ENCODE measurements around the gene PRR22.
A peak's percentile ranks its signal among the peaks of the same experiment; 100 is the strongest.

Gene PRR22

GRCh38 chr19:5778402-5778801 is 6.1 kb downstream of the PRR22 start:
- no peak for DNase-seq (ENCODE audit: low read depth)
- TF ChIP-seq CTCF (IDR thresholded peaks at IDR 0.05; ENCODE audit: control insufficient read depth, insufficient read depth, low read depth, low read length, missing control alignments): no peak
- no peak overlapping the region for H3K4me3 ChIP-seq (ENCODE audit: control insufficient read depth, low read depth, low read length)

DNA sequence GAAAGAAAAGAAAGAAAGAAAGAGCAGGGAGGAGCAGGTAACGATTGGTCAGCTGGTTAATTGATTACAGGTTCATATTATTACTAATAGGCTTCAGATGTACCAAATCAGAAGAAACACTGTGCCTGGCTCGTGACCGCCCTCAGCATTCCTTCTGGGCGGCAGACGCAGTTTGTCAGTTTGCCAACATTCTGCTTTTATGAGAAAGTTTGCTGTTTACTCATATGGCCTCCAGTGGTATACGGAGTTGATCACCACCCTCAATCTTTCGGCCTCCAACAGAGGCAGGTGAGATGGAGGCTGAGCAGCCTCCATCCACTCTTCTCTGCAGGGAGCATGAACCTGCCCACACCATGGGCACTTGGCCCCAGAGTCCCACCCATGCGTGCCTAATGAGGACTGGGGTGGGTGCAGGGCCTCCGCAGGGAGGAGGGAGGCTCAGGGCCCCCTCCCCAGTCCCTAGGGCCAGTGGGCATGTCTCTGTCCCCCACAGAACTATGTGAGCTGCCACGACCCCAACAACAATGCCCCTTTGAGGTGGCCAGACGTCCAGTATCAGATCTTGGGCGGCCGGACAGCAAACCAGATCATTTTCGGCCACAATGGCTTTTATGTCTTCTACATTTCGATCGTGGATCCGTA is 8.8 kb downstream of the PRR22 start:
- TF ChIP-seq CTCF (IDR thresholded peaks at IDR 0.05; ENCODE audit: control insufficient read depth, insufficient read depth, low read depth, low read length, missing control alignments): no peak
- H3K4me3 ChIP-seq (ENCODE audit: control insufficient read depth, low read depth, low read length): no peak overlapping the region
- DNase-seq (ENCODE audit: low read depth): peak; percentile 48

GRCh38 chr19:5774921-5775320 is 9.6 kb downstream of the PRR22 start:
- TF ChIP-seq CTCF (IDR thresholded peaks at IDR 0.05; ENCODE audit: control insufficient read depth, insufficient read depth, low read depth, low read length, missing control alignments): no peak
- DNase-seq (ENCODE audit: low read depth): no peak
- no peak overlapping the region for H3K4me3 ChIP-seq (ENCODE audit: control insufficient read depth, low read depth, low read length)

DNA sequence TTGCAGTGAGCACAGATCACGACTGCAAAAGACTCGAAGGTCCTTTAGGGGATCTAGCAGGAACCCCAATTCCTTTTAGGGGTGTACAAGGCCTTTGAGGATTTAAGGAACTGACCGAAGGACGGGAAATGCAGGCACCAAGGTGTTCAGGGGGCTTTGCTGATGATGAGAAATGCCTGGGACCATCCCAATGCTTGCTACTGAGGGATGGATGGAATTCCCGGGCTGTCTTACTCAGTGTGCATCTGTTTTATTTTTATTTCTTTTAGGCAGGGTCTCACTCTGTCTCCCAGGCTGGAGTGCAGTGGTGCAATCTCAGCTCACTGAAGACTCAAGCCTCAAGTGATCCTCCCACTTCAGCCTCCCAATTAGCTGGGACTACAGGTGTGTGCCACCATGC is 11.3 kb downstream of the PRR22 start:
- no peak for DNase-seq (ENCODE audit: low read depth)

DNA sequence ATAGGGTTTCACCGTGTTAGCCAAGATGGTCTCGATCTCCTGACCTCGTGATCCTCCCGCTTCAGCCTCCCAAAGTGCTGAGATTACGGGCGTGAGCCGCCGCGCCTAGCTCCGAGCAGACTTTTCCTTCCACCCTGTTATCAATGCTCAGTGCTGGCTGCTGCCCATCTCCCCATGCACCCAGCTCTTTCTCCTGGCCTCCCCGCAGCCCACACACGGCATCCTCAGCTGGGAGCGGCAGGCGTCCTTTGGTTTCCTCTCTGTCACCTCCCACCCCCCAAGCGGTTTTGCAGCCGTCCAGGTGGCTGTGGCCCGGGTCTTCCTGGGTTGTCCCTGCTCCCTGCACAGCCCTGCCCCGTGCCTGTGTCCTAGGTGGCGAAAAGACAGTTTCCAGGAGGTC is 12.1 kb downstream of the PRR22 start:
- no peak for TF ChIP-seq CTCF (IDR thresholded peaks at IDR 0.05; ENCODE audit: control insufficient read depth, insufficient read depth, low read depth, low read length, missing control alignments)
- no peak for DNase-seq (ENCODE audit: low read depth)
- no peak overlapping the region for H3K4me3 ChIP-seq (ENCODE audit: control insufficient read depth, low read depth, low read length)

More for the DNA sequence above, 11.3 kb downstream of the PRR22 start:
- no peak for TF ChIP-seq CTCF (IDR thresholded peaks at IDR 0.05; ENCODE audit: control insufficient read depth, insufficient read depth, low read depth, low read length, missing control alignments)
- no peak overlapping the region for H3K4me3 ChIP-seq (ENCODE audit: control insufficient read depth, low read depth, low read length)

DNA sequence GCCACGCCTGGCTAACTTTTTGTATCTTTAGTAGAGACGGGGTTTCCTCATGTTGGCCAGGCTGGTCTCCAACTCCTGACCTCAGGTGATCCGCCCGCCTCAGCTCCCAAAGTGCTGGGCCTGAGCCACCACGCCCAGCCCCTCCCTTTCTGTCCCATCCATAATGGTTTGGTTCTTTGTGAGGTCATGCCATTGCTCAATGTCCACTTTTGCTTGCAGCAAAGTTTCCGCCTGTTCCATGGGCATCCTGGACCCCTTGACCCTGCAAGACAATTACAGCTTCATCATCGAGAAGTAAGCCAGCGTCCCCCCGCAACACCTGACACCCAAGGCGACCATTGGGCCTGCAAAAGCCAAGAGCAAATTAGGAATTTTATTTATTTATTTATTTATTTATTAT is 16.6 kb downstream of the PRR22 start:
- H3K4me3 ChIP-seq (ENCODE audit: control insufficient read depth, low read depth, low read length): no peak overlapping the region
- TF ChIP-seq CTCF (IDR thresholded peaks at IDR 0.05; ENCODE audit: control insufficient read depth, insufficient read depth, low read depth, low read length, missing control alignments): no peak
- no peak for DNase-seq (ENCODE audit: low read depth)

- no peak overlapping the region for H3K4me3 ChIP-seq (ENCODE audit: control insufficient read depth, low read depth, low read length)
- no peak for TF ChIP-seq CTCF (IDR thresholded peaks at IDR 0.05; ENCODE audit: control insufficient read depth, insufficient read depth, low read depth, low read length, missing control alignments)
- no peak for DNase-seq (ENCODE audit: low read depth)
Observed at GRCh38 chr19:5765220-5765619, 19.3 kb downstream of the PRR22 start.

Measured in AG09309 (cell line).